GM18858 (cell line): ENCODE results near the gene COCH.

Experiments
- ATAC-seq: cut with Tn5 transposase; IDR thresholded peaks from one replicate; pipeline ENCODE4 v1.9.1; 2021; ENCODE audit not compliant: unreplicated experiment

COCH gene

GRCh38 chr14:30874120-30874998 lies at the start of gene COCH:
TSS of gene COCH (plus strand) at chr14:30874559. CDS start at chr14:30874939, 380 bp downstream.
- ATAC-seq, result peak; percentile 57

- ATAC-seq, result no peak
These were observed 48.3 kb upstream of the COCH start for GRCh38 chr14:30826070-30826469.

GRCh38 chr14:30829853-30830252 lies 44.5 kb upstream of the COCH start:
- ATAC-seq, result no peak

DNA sequence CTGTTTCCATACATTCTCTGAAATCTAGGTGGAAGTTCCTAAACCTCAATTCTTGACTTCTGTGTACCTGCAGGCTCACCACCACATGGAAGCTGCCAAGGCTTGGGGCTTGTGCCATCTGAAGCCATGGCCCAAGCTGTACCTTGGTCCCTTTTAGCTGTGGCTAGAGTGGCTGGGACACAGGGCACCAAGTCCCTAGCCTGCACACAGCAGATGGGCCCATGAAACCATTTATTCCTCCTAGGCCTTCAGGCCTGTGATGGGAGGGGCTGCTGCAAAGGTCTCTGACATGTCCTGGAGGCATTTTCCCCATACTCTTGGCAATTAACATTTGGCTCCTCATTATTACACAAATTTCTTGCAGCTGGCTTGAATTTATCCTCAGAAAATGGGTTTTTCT lies 40.0 kb upstream of the COCH start:
- no peak for ATAC-seq

DNA sequence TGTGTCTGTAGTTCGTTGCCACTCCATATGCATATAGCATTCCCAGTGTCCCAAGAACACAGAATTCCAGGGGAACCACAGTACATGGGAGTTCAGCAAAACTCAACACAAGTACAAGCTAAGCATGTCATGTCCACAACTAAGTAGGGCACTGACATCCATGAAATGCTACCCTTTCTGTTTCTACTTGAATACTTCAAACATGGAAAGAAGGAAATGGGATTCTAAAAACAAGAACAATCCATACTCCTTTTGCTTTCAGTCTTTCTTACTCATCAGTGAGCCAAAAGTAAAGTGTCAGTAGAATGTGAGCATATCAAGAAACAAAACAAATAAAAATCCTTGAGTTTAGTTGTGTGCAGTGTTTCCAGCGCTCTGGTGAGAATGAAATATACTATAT lies 36.0 kb upstream of the COCH start:
- ATAC-seq, result no peak

DNA sequence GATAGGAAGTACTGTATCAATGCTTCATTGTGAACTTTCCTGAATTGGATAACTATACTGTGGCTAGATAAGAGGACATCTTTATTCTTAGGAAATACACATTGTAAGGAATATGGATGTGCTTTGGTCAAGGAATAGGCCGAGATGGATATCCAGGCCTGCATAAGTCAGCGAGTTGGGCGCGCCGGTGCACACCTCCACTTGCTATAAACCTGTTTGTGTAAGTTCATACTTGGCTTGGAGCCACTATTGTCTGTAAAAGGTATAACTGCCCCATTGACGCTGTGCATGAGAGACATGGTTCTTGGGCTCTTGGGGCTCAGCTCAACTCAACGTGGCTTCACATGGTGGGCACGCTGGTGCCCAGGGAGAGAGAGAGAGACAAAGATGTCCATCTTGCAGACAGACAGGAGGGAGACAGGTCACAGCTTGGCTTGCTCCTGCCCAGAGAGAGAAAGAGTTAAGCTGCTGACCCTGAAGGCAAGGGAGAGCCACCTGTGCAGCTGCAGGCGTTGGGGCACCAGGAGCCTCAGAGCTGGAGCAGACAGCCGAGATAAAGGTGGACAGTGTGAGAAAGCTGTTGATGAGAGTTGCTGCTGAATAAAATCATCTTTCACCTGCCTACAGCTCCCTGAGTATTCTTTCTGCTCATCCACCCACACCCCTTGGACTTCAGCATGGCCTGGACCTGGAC lies 34.1 kb upstream of the COCH start:
- no peak for ATAC-seq

DNA sequence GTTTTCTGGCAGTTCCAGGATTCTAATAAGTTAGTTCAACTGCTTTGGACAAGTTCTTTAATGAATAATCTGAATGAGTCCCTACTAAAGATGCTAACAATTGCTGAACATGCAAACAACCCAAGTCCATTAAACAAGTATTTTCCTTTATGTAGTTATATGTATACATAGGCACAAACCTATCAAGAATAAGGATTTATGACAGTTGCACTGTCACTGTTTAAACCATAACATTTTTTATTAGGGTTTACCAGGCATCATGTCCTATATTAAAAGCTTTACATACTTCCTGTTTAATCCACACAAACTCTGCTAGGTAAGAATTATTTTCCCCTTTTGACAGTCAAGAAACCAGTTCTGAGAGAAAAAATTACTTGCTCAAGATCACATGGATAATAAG lies 31.9 kb upstream of the COCH start:
- ATAC-seq, result no peak

- no peak for ATAC-seq
These were observed 25.7 kb upstream of the COCH start for GRCh38 chr14:30848449-30849240.

GRCh38 chr14:30849354-30849753 lies 25.0 kb upstream of the COCH start:
- ATAC-seq, result peak; percentile 95

- ATAC-seq, result no peak
These were observed 24.4 kb upstream of the COCH start for GRCh38 chr14:30849983-30850382.

GRCh38 chr14:30853946-30854345 lies 20.4 kb upstream of the COCH start:
- ATAC-seq, result no peak

- peak; percentile 64 for ATAC-seq
These were observed 19.9 kb upstream of the COCH start for GRCh38 chr14:30854492-30854891.

DNA sequence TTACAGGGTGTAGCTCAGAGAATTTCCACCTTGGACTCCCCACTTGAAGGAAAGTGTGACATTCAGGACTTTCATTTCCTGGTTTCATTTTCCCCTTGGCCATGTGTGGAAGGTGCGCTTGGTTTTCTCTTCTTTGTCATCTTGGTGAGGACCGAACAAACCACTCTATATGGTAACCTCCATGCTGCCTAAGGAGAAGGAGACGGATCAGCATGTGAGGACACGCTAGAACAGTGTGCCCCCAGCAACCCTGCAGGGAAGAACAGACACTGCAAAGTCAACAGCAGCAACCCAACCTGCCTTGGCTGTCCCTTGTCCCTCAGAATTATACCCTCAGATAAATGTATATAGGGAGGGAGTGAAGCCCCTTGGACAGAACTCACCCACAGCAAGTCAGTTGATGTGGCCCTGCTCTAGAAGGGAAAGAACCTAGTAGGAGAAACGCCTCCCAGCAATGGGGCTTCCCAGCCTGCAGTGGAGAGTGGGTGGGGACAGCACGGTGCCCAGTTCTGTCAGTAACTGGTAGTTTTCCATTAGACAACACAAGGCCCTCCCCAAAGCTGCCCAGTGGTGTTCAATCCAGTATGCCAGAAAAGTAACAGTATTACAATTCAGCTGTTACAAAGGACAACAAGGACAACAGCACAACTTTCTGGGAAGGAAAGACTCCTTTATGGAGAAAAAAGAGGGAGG lies 18.9 kb upstream of the COCH start:
- ATAC-seq, result peak; percentile 78

- ATAC-seq, result no peak
These were observed 13.2 kb upstream of the COCH start for GRCh38 chr14:30861200-30861599.

DNA sequence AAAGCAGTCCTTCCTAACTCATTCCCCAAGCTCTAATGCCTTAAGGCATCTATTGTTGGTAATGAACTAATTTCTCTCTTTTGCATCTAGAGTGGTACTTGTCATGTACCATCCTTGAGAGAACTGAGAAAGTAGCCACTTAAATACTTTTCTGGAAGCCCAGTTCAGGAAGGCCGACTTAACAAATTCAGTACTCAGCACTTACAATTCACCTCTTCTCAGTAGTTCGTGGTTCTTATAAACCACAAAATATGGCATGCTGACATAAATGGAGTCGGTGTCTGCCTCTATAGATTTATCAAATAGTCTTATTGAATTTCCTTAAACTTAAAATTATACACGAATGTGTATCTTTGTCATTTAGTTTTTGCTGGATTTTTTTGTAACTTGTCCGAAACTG lies 9.4 kb upstream of the COCH start:
- no peak for ATAC-seq

GRCh38 chr14:30868736-30869135 lies 5.6 kb upstream of the COCH start:
- no peak for ATAC-seq

GRCh38 chr14:30869551-30870155 lies 4.7 kb upstream of the COCH start:
- no peak for ATAC-seq

DNA sequence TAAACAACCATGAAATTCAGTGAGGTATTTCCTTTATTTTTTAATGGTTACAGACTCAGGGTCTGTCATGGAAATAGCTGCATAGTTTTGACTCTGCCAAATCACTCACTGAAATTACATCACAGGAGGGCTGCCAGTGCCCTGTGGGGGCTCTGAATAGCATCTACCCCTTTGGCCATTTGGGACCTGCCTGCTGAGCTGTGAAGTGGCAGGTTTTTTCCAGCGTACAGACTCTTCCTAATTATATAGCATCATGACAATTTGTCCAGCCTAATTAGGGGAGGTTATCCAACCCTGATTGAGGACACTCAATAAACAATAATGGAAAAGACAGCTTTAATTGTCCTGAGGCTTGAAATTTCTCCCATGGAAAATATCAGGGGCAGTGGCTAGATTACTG lies 1.8 kb upstream of the COCH start:
- no peak for ATAC-seq

- ATAC-seq, result no peak
These were observed 845 bp upstream of the COCH start for GRCh38 chr14:30873308-30874119.
